Mesendoderm (in vitro differentiated cells): Measurements from ENCODE around the gene LLGL1.

Source experiments
- DNase-seq: peaks from one replicate; pipeline ENCODE4 v3.0.0; 2013
- H2AK5ac ChIP-seq: 2 replicates; pipeline ENCODE4 v1.6.1; 2013; ENCODE audit warnings: low read length, inconsistent platforms
- H2BK120ac ChIP-seq: 2 replicates; pipeline ENCODE4 v1.6.1; 2013; ENCODE audit warnings: low read depth, mild to moderate bottlenecking, low read length, moderate library complexity, mixed read lengths
- H2BK15ac ChIP-seq: replicated peaks from 2 replicates; pipeline ENCODE4 v1.6.1; 2013; ENCODE audit warnings: low read depth, mild to moderate bottlenecking, moderate library complexity
- H2BK5ac ChIP-seq: 2 replicates; pipeline ENCODE4 v1.6.1; 2013; ENCODE audit warnings: low read length, inconsistent platforms
- H3K18ac ChIP-seq: 2 replicates; pipeline ENCODE4 v1.6.1; 2013; ENCODE audit warnings: mild to moderate bottlenecking, low read length, mixed read lengths
- H3K23ac ChIP-seq: one replicate; pipeline ENCODE4 v1.6.1; 2013; ENCODE audit warnings: low read length
- H3K27ac ChIP-seq: 2 replicates; pipeline ENCODE4 v1.5.1; 2013; ENCODE audit warnings: low read depth, mild to moderate bottlenecking, inconsistent platforms, low read length, moderate library complexity
- H3K27me3 ChIP-seq: 2 replicates; pipeline ENCODE4 v1.6.1; 2013; ENCODE audit warnings: low read length, control low read depth, mild to moderate bottlenecking, inconsistent platforms; ENCODE audit not compliant: insufficient read depth, poor library complexity
- H3K36me3 ChIP-seq: 2 replicates; pipeline ENCODE4 v1.6.1; 2013; ENCODE audit warnings: low read length, inconsistent platforms; ENCODE audit not compliant: control insufficient read depth, insufficient read depth
- H3K4ac ChIP-seq: one replicate; pipeline ENCODE4 v1.6.1; 2013; ENCODE audit warnings: low read depth, mild to moderate bottlenecking, low read length, moderate library complexity
- H3K4me1 ChIP-seq: 2 replicates; pipeline ENCODE4 v1.6.1; 2013; ENCODE audit warnings: low read depth, low read length, inconsistent platforms; ENCODE audit not compliant: control insufficient read depth
- H3K4me2 ChIP-seq: 2 replicates; pipeline ENCODE4 v1.6.1; 2013; ENCODE audit warnings: low read length
- H3K4me3 ChIP-seq: 2 replicates; pipeline ENCODE4 v1.5.1; 2013; ENCODE audit warnings: mild to moderate bottlenecking, low read length
- H3K56ac ChIP-seq: one replicate; pipeline ENCODE4 v1.6.1; 2013; ENCODE audit warnings: low read length
- H3K79me1 ChIP-seq: 2 replicates; pipeline ENCODE4 v1.6.1; 2013; ENCODE audit warnings: low read length, inconsistent platforms
- H3K79me2 ChIP-seq: 2 replicates; pipeline ENCODE4 v1.6.1; 2013; ENCODE audit warnings: mild to moderate bottlenecking, low read length; ENCODE audit not compliant: control insufficient read depth, insufficient read depth
- H3K9ac ChIP-seq: 2 replicates; pipeline ENCODE4 v1.6.1; 2013; ENCODE audit warnings: low read length, inconsistent platforms
- H4K5ac ChIP-seq: one replicate; pipeline ENCODE4 v1.6.1; 2013; ENCODE audit warnings: low read length
- H4K8ac ChIP-seq: one replicate; pipeline ENCODE4 v1.6.1; 2013; ENCODE audit warnings: low read depth, mild to moderate bottlenecking, control low read depth, low read length, moderate library complexity
- WGBS: extraction: QIAGEN DNeasy Blood & Tissue Kit; methylation state at CpG from one replicate; pipeline ENCODE4 v1.1.7; 2013; ENCODE audit warnings: low lambda C conversion rate, missing lambda C conversion rate; ENCODE audit not compliant: insufficient coverage; ENCODE audit errors: extremely low coverage; 5-methylcytosine and 5-hydroxymethylcytosine counted together

Gene LLGL1

GRCh38 chr17:18262641-18263040 is 37.2 kb downstream of the LLGL1 start:
- Histone ChIP-seq H3K4me1 (no peaks in the 10 kb centered on the region), H3K36me3 (peaks cover 2% of the 10 kb centered on the region), H3K23ac (no peak overlapping the region), H2BK120ac (no peak overlapping the region), H3K4me3 (no peak overlapping the region), H3K4ac (no peak overlapping the region), H3K56ac (no peak overlapping the region), H3K27ac (no peak overlapping the region), H3K18ac (no peak overlapping the region), H4K8ac (no peak overlapping the region), H3K4me2 (no peak overlapping the region), H3K79me2 (peaks cover 5% of the 10 kb centered on the region), H2BK15ac (no peak overlapping the region), H3K27me3 (no peaks in the 10 kb centered on the region), H2BK5ac (no peak overlapping the region), H3K79me1 (peaks cover 10% of the 10 kb centered on the region), H3K9ac (no peak overlapping the region), H4K5ac (no peak overlapping the region), H2AK5ac (no peak overlapping the region)
- WGBS = no CpG with 5 or more reads among the region's 12 CpGs
- no peak for DNase-seq

GRCh38 chr17:18263885-18264682 is 38.6 kb downstream of the LLGL1 start:
- no peak overlapping the region for H3K4ac ChIP-seq
- no peak overlapping the region for H3K18ac ChIP-seq
- no peak overlapping the region for H2BK120ac ChIP-seq
- H2AK5ac ChIP-seq = no peak overlapping the region
- H4K5ac ChIP-seq = no peak overlapping the region
- DNase-seq = no peak
- H3K4me1 ChIP-seq = peaks cover 3% of the 10 kb centered on the region
- H4K8ac ChIP-seq = no peak overlapping the region
- H3K27me3 ChIP-seq = no peaks in the 10 kb centered on the region
- no peak overlapping the region for H3K23ac ChIP-seq
- peaks cover 3% of the 10 kb centered on the region for H3K79me2 ChIP-seq
- peaks cover 2% of the 10 kb centered on the region for H3K36me3 ChIP-seq
- H2BK5ac ChIP-seq = no peak overlapping the region
- H3K56ac ChIP-seq = no peak overlapping the region
- no peak overlapping the region for H3K4me2 ChIP-seq
- H3K27ac ChIP-seq = no peak overlapping the region
- H2BK15ac ChIP-seq = no peak overlapping the region
- H3K79me1 ChIP-seq = peaks cover 10% of the 10 kb centered on the region
- WGBS = no CpG with 5 or more reads among the region's 50 CpGs
- no peak overlapping the region for H3K9ac ChIP-seq
- H3K4me3 ChIP-seq = no peak overlapping the region

GRCh38 chr17:18267366-18267765 is 41.9 kb downstream of the LLGL1 start:
- Histone ChIP-seq H4K5ac (no peak overlapping the region), H3K4me1 (peaks cover 3% of the 10 kb centered on the region), H4K8ac (no peak overlapping the region), H2BK120ac (no peak overlapping the region), H3K4me2 (no peak overlapping the region), H2AK5ac (no peak overlapping the region), H3K56ac (no peak overlapping the region), H3K4me3 (no peak overlapping the region), H3K36me3 (peaks cover 5% of the 10 kb centered on the region), H3K27me3 (no peaks in the 10 kb centered on the region), H3K18ac (no peak overlapping the region), H2BK5ac (no peak overlapping the region), H2BK15ac (no peak overlapping the region), H3K27ac (peak overlapping the region; percentile 42), H3K79me1 (no peaks in the 10 kb centered on the region), H3K23ac (no peak overlapping the region), H3K4ac (no peak overlapping the region), H3K9ac (no peak overlapping the region), H3K79me2 (no peaks in the 10 kb centered on the region)
- no peak for DNase-seq
- WGBS = no CpG with 5 or more reads among the region's 10 CpGs

- H2BK5ac ChIP-seq = no peak overlapping the region
- DNase-seq = peak; percentile 96
- peak overlapping the region; percentile 5 for H3K18ac ChIP-seq
- H2BK15ac ChIP-seq = no peak overlapping the region
- peak overlapping the region; percentile 12 for H3K56ac ChIP-seq
- H3K9ac ChIP-seq = peak overlapping the region; percentile 28
- H3K27ac ChIP-seq = peak overlapping the region; percentile 42
- H3K79me2 ChIP-seq = no peaks in the 10 kb centered on the region
- no peaks in the 10 kb centered on the region for H3K79me1 ChIP-seq
- H3K27me3 ChIP-seq = no peaks in the 10 kb centered on the region
- H2BK120ac ChIP-seq = no peak overlapping the region
- no peak overlapping the region for H4K5ac ChIP-seq
- no peak overlapping the region for H3K4me3 ChIP-seq
- peaks cover 3% of the 10 kb centered on the region for H3K4me1 ChIP-seq
- H3K4ac ChIP-seq = no peak overlapping the region
- no peak overlapping the region for H2AK5ac ChIP-seq
- no peak overlapping the region for H3K23ac ChIP-seq
- H3K36me3 ChIP-seq = peaks cover 7% of the 10 kb centered on the region
- H4K8ac ChIP-seq = no peak overlapping the region
- no CpG with 5 or more reads among the region's 14 CpGs for WGBS
- no peak overlapping the region for H3K4me2 ChIP-seq
These were observed 42.7 kb downstream of the LLGL1 start for GRCh38 chr17:18267927-18268711.

- no peak for DNase-seq
- Histone ChIP-seq H3K27me3 (no peaks in the 10 kb centered on the region), H3K79me2 (no peaks in the 10 kb centered on the region), H3K27ac (no peak overlapping the region), H3K4me2 (no peak overlapping the region), H2BK120ac (no peak overlapping the region), H3K18ac (no peak overlapping the region), H3K23ac (no peak overlapping the region), H4K8ac (no peak overlapping the region), H2AK5ac (no peak overlapping the region), H3K36me3 (peaks cover 12% of the 10 kb centered on the region), H3K79me1 (no peaks in the 10 kb centered on the region), H3K9ac (no peak overlapping the region), H3K4ac (no peak overlapping the region), H4K5ac (no peak overlapping the region), H3K56ac (no peak overlapping the region), H3K4me3 (no peak overlapping the region), H3K4me1 (peaks cover 3% of the 10 kb centered on the region), H2BK5ac (no peak overlapping the region), H2BK15ac (no peak overlapping the region)
- whole genome bisulfite sequencing = no CpG with 5 or more reads among the region's 14 CpGs
These were observed 44.9 kb downstream of the LLGL1 start for GRCh38 chr17:18270046-18270931.
